Subcutaneous adipose tissue (tissue), 4 donors: Measurements from ENCODE around the gene ZNF780B. TPM values are rescaled to one million over a fixed set of nuclear protein-coding genes. Genes with fewer than 3 reads are reported as not detected.

ENCODE experiments used
- total RNA-seq, 4 donors: library from RNA; depleted of rRNA; stranded (reverse); fragments of >200 nt; gene quantifications; one replicate each; pipeline ENCODE4 v1.1.0, GENCODE V29; 2016
- TF ChIP-seq, protein P1 (sequence below): fragments of 450-650 bp; IDR thresholded peaks from one replicate; pipeline ENCODE4 v1.5.1; 2016; ENCODE audit warnings: low read depth, mild to moderate bottlenecking, control low read depth, antibody characterized with exemption, moderate library complexity

ZNF780B gene
- total RNA-seq, 4 donors from 2014 or later, result 10.0 to 24.3 (median 17.8) TPM

GRCh38 chr19:40006273-40006691 is 49.7 kb downstream of the ZNF780B start:
- TF ChIP-seq, protein P1, sequence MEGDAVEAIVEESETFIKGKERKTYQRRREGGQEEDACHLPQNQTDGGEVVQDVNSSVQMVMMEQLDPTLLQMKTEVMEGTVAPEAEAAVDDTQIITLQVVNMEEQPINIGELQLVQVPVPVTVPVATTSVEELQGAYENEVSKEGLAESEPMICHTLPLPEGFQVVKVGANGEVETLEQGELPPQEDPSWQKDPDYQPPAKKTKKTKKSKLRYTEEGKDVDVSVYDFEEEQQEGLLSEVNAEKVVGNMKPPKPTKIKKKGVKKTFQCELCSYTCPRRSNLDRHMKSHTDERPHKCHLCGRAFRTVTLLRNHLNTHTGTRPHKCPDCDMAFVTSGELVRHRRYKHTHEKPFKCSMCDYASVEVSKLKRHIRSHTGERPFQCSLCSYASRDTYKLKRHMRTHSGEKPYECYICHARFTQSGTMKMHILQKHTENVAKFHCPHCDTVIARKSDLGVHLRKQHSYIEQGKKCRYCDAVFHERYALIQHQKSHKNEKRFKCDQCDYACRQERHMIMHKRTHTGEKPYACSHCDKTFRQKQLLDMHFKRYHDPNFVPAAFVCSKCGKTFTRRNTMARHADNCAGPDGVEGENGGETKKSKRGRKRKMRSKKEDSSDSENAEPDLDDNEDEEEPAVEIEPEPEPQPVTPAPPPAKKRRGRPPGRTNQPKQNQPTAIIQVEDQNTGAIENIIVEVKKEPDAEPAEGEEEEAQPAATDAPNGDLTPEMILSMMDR, result no peak

DNA sequence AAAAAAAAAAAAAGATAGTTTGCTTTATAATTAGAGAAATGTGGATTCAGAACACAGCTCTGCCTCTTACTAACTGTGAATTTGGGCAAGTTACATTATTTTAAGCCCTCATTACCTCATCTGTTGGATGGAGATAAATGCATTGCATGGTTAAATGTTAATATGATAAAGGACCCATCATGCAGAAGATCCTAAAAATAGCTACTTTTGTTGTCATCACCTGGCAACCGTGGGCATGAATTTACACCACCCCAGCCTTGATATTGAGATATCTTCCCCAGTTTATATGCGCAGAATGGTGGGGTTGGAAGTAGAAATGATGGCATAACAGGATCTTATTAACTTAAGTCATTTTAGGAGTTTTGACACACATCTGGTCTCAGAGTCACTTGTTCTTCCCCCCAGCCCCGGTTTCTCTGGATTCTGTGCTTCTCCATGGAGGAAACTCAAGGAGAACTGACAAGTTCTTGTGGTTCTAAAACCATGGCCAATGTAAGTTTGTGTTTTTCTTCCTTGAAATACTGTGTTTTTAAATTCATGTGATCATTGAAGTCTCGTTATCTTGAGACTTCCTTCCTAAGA is 50.2 kb downstream of the ZNF780B start:
- TF ChIP-seq, protein P1, result no peak

GRCh38 chr19:39998501-39998900 is 57.5 kb downstream of the ZNF780B start:
- TF ChIP-seq, protein P1, result no peak

DNA sequence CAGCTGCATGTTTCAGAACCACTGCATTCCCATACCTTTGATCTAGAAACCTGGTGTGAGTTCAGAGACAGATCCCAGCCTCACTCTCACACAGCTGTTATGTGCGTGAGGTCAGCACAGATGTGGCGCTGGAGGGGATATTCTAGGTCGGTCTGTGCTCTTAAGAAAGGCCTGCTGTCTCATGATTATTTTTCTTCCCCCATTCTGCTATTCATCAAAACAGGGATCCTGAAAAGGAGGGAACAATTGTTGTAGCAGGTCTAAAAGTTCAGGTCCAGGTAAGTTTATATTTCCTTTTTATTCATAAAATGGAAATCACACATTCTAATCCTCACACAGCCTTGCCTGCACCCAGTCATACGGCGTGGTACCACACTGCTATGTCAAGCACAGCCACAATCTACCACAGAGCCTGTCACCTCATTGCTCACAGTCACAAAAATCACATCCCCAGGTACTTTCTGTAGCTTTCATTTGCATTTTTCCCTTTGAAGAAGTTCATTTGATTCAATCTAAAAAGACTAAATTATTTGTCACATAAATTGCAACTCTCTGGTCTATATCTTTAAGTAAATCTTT is 58.3 kb downstream of the ZNF780B start:
- TF ChIP-seq, protein P1, result no peak

DNA sequence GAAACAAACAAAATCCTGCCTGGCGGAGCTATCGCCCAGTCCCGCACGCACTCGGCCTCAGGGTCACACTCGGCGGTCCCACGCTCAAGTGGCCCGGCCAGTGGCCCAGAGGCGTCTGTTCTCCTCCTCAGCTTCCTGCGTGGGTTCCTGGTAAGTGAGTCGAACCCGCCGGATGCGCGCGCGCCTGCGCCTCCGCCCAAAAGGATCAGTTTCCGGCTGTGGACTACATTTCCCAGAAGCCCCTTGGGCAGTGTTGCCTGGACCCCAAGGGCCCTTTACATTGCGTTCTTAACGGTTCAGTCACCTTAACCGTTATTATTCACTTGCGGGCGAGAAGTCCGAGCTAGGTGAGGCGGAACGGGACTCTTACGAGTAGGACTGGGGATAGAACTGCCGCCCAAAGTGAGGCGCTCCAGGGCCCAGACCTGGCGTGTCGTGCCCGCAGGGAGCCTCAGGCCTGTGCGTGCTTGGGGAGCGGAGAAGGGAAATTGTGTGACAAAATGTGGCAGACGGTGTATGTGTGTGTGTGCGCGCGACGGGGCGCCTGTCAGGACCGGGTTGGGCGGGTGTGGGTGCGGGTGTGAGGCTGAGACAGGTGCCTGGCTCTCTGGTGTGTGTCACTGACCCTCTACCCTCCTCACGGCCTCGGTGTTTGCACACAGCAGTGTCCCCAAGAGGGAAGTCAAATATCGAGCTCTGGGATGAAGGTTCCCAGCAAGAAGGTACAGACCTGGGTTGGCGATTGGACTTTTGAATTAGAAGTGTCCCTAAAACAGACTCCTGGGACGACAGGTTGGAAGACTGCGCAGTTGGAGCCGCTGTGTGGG is 59.0 kb downstream of the ZNF780B start, which contains the start of gene ZNF546:
TSS of gene ZNF546 (plus strand) at position 250 of the 827 bp plus-strand sequence. CDS start 1,267 bp downstream, outside the sequence.
- TF ChIP-seq, protein P1, result no peak

- TF ChIP-seq, protein P1, result no peak
Observed at GRCh38 chr19:39996218-39996810, 59.7 kb downstream of the ZNF780B start.

GRCh38 chr19:39995794-39996193 is 60.2 kb downstream of the ZNF780B start:
- TF ChIP-seq, protein P1, result no peak
